Hypothalamus (tissue), 51 donors: Measurements from ENCODE around the gene IGBP1.
A peak's percentile ranks its signal among the peaks of the same experiment; 100 is the strongest.
"Not testable (repeated sequence)": the region's sequence is repeated elsewhere in the genome, so short reads cannot be mapped to it uniquely, and the experiment has no call there.

ENCODE experiments used
- DNase-seq, 51 donors: peaks; one replicate each; lab custom pipeline; 2025; lab: John Stamatoyannopoulos, UW

Gene IGBP1

GRCh38 chrX:70166601-70167590, 33.6 kb downstream of the IGBP1 start:
- DNase-seq: no peak

- peak in 6 of 51 donors; percentile 0 to 31 (median 4) for DNase-seq
These were observed 35.3 kb downstream of the IGBP1 start for GRCh38 chrX:70168238-70169188.

GRCh38 chrX:70169281-70169680, 36.0 kb downstream of the IGBP1 start:
- no peak for DNase-seq

GRCh38 chrX:70171624-70172023, 38.4 kb downstream of the IGBP1 start:
- DNase-seq: no peak

- no peak for DNase-seq
These were observed 39.0 kb downstream of the IGBP1 start for GRCh38 chrX:70172221-70172620.

- no peak for DNase-seq
These were observed 39.7 kb downstream of the IGBP1 start for GRCh38 chrX:70172964-70173363.

- no peak for DNase-seq
These were observed 41.5 kb downstream of the IGBP1 start for GRCh38 chrX:70174754-70175153.

GRCh38 chrX:70175338-70175737, 42.1 kb downstream of the IGBP1 start:
- no peak for DNase-seq

GRCh38 chrX:70176938-70177533, 43.8 kb downstream of the IGBP1 start, which contains the start of gene DGAT2L6:
Gene DGAT2L6, plus strand, starts transcription at chrX:70177483. Its CDS starts 100 bp downstream, at chrX:70177583.
- DNase-seq: no peak

- no peak for DNase-seq
These were observed 49.8 kb downstream of the IGBP1 start for GRCh38 chrX:70183091-70183490.

- DNase-seq: no peak
These were observed 57.0 kb downstream of the IGBP1 start for GRCh38 chrX:70190225-70190624.

GRCh38 chrX:70196961-70197720, 63.9 kb downstream of the IGBP1 start:
- peak in 1 of 51 donors; percentile 0 for DNase-seq

GRCh38 chrX:70201732-70202131, 68.5 kb downstream of the IGBP1 start:
- no peak for DNase-seq

- DNase-seq: no peak
These were observed 75.2 kb downstream of the IGBP1 start for GRCh38 chrX:70208479-70208878.

GRCh38 chrX:70209570-70209969, 76.3 kb downstream of the IGBP1 start:
- DNase-seq: not testable (repeated sequence)
